Adrenal gland (tissue), 5 donors: Measurements from ENCODE around the gene IGSF9.

ENCODE experiments used
- POLR2A ChIP-seq, 2 donors: fragments of 450-650 bp; IDR thresholded peaks; one replicate each; pipeline ENCODE4 v1.6.1; 2017; ENCODE audit warnings: antibody characterized with exemption in 2 of 2, mild to moderate bottlenecking in 2 of 2, moderate library complexity in 1 of 2
- TF ChIP-seq, protein P1 (sequence below), 6 experiments: fragments of 450-650 bp in 4 of 6; fragments of 200-600 bp in 2 of 6; sonication (generic) in 1 of 6; IDR thresholded peaks; 1 replicate in 5 of 6; 2 replicates in 1 of 6; pipeline versions ENCODE4 v1.5.1 to v1.8.0; 2016 to 2021; ENCODE audit warnings: antibody characterized with exemption in 6 of 6, mild to moderate bottlenecking in 2 of 6, moderate library complexity in 1 of 6
- donor health status: DM: no; HTN: no; CAD: no.

DNA sequence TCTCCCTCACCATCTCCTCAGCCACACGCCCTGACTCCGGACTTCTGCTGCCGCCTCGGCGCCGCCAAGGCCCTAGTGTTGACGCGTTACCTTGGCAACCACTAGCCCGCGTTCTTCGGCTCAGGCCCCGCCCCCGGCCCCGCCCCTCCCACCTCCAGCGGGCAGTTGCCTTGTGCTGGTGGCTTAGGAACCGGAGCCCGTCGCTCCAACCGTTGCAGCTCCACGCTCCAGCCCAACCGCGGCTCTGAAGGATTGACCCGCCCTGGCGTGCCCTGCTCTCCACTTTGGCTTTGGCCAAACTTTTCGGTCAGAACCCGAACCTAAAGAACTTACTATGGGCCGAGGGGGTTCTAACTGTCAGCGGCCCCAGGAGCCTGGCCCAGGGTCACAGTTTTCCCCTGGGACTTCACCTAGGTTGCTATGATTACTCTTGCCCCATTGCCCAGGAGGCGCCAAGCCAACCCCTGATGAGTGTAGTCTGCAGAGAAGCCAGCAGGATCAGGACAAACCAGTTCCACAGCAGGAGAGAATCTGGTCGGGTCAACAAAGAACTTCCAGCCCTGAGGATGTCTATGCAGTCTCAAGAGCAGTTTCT, 45.2 kb downstream of the IGSF9 start, which contains the start of gene CFAP45:
- TF ChIP-seq, protein P1, sequence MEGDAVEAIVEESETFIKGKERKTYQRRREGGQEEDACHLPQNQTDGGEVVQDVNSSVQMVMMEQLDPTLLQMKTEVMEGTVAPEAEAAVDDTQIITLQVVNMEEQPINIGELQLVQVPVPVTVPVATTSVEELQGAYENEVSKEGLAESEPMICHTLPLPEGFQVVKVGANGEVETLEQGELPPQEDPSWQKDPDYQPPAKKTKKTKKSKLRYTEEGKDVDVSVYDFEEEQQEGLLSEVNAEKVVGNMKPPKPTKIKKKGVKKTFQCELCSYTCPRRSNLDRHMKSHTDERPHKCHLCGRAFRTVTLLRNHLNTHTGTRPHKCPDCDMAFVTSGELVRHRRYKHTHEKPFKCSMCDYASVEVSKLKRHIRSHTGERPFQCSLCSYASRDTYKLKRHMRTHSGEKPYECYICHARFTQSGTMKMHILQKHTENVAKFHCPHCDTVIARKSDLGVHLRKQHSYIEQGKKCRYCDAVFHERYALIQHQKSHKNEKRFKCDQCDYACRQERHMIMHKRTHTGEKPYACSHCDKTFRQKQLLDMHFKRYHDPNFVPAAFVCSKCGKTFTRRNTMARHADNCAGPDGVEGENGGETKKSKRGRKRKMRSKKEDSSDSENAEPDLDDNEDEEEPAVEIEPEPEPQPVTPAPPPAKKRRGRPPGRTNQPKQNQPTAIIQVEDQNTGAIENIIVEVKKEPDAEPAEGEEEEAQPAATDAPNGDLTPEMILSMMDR (IDR thresholded peaks at IDR 0.05): no peak
- no peak for TF ChIP-seq POLR2A (IDR thresholded peaks at IDR 0.05)
